K562 (cell line): ENCODE measurements around the gene DNASE2. TPM values are rescaled to one million over a fixed set of nuclear protein-coding genes. Genes with fewer than 3 reads are reported as not detected.

Source experiments
- ATF4 ChIP-seq: fragments of 450-650 bp; formaldehyde crosslinking; IDR thresholded peaks from 2 replicates; pipeline ENCODE4 v1.4.0; 2022; ENCODE audit warnings: mild to moderate bottlenecking, moderate library complexity
- ELF4 ChIP-seq: fragments of 450-650 bp; formaldehyde crosslinking; IDR thresholded peaks from 2 replicates; pipeline ENCODE4 v1.4.0; 2022; ENCODE audit warnings: missing genetic modification characterization
- HBP1 ChIP-seq: fragments of 450-650 bp; formaldehyde crosslinking; IDR thresholded peaks from 2 replicates; pipeline ENCODE4 v1.4.0; 2022; ENCODE audit warnings: missing genetic modification characterization
- HINFP ChIP-seq: fragments of 450-650 bp; conservative IDR thresholded peaks from 2 replicates; pipeline ENCODE4 v1.6.1; 2016; ENCODE audit warnings: missing genetic modification characterization, low read depth, mild to moderate bottlenecking, control low read depth, missing compliant biosample characterization
- IFI16 ChIP-seq: fragments of 250-450 bp; sonication (Bioruptor Pico); IDR thresholded peaks from 2 replicates; pipeline ENCODE4 v2.1.2; 2022; ENCODE audit warnings: mild to moderate bottlenecking, inconsistent platforms
- NFXL1 ChIP-seq: fragments of 450-650 bp; formaldehyde crosslinking; IDR thresholded peaks from 2 replicates; pipeline ENCODE4 v1.4.0; 2021; ENCODE audit warnings: mild to moderate bottlenecking
- PBX2 ChIP-seq, 2 experiments: IDR thresholded peaks in 1 of 2; conservative IDR thresholded peaks in 1 of 2; 2 replicates each; pipeline ENCODE4 v1.6.1; 2016; ENCODE audit warnings: low read depth in 2 of 2, mild to moderate bottlenecking in 1 of 2, missing compliant biosample characterization in 1 of 2, missing genetic modification characterization in 1 of 2, moderate library complexity in 1 of 2
- PTTG1 ChIP-seq: fragments of 450-650 bp; IDR thresholded peaks from 2 replicates; pipeline ENCODE4 v1.6.1; 2016; ENCODE audit warnings: low read depth, mild to moderate bottlenecking, missing genetic modification characterization, missing compliant biosample characterization
- TEAD2 ChIP-seq: fragments of 450-650 bp; IDR thresholded peaks from 2 replicates; pipeline ENCODE4 v1.6.1; 2016; ENCODE audit warnings: missing genetic modification characterization, control low read depth, missing compliant biosample characterization
- ZBTB12 ChIP-seq: fragments of 250-450 bp; sonication (Bioruptor Pico); IDR thresholded peaks from 2 replicates; pipeline ENCODE4 v1.4.0; 2020
- ZNF175 ChIP-seq: fragments of 200-800 bp; sonication (Bioruptor generic); IDR thresholded peaks from 2 replicates; pipeline ENCODE4 v1.6.1; 2016; ENCODE audit warnings: low read depth, mild to moderate bottlenecking, missing genetic modification characterization, missing compliant biosample characterization
- ZNF263 ChIP-seq: sonication (generic); formaldehyde crosslinking; IDR thresholded peaks from 2 replicates; pipeline ENCODE4 v1.8.0; 2022; ENCODE audit warnings: mild to moderate bottlenecking, missing genetic modification reagents, borderline replicate concordance
- ZNF444 ChIP-seq: fragments of 250-450 bp; sonication (Bioruptor Pico); IDR thresholded peaks from 2 replicates; pipeline ENCODE4 v1.4.0; 2020; ENCODE audit warnings: mild to moderate bottlenecking, moderate library complexity
- ZNF740 ChIP-seq, 3 experiments: fragments of 200-800 bp in 1 of 3; sonication (Bioruptor generic) in 1 of 3; sonication (generic) in 1 of 3; formaldehyde crosslinking in 1 of 3; IDR thresholded peaks; 2 replicates each; pipeline versions ENCODE4 v1.6.1 to v1.8.0; 2016 to 2022; ENCODE audit warnings: mild to moderate bottlenecking in 2 of 3, missing compliant biosample characterization in 2 of 3, missing genetic modification characterization in 2 of 3, missing genetic modification reagents in 1 of 3
- polyA plus RNA-seq, 8 experiments: library from polyadenylated mRNA; depleted of rRNA in 4 of 8; stranded (reverse) in 5 of 8; unstranded in 3 of 8; fragments of >200 nt; fragmentation: Nextera tagmentation in 2 of 8; fragmentation: Illumina TruSeq in 1 of 8; extraction: Ambion mirVana in 2 of 8; extraction: Trizol in 1 of 8; gene quantifications; 2 replicates each; pipeline versions ENCODE4 v1.2.1 to v1.2.3, GENCODE V29; 2011 to 2014; ENCODE audit warnings: inconsistent platforms in 1 of 8, missing spikeins in 1 of 8
- total RNA-seq, 7 experiments: library from RNA; depleted of rRNA in 6 of 7; stranded (reverse); fragments of >200 nt in 6 of 7; fragmentation: Illumina TruSeq in 2 of 7; extraction: Trizol in 2 of 7; gene quantifications; 2 replicates each; pipeline versions ENCODE4 v1.2.1 to v1.2.3, GENCODE V29; 2011 to 2021; ENCODE audit warnings: low replicate concordance in 1 of 7

Gene DNASE2
- total and polyA plus RNA-seq, 9 of the 15 experiments (the other 6 are each of a cell fraction or from before 2014, with no cell fraction given): 4.4 to 27.0 (median 20.2) TPM

- TF ChIP-seq HBP1 (CRISPR knock-in tag) (0 out of 2 replicates have a peak, but pooled peaks have one; percentile 39), IFI16 (CRISPR knock-in tag) (peak; percentile 72; the same call in 1 of the 2 replicates), ZNF263 (0 out of 2 replicates have a peak, but pooled peaks have one; percentile 27), NFXL1 (peak; percentile 68; the same call in 1 of the 2 replicates), ELF4 (CRISPR knock-in tag) (0 out of 2 replicates have a peak, but pooled peaks have one; percentile 24), ZNF740 (CRISPR knock-in tag; IDR thresholded peaks at IDR 0.05) (no peak), ZNF740 (tag; IDR thresholded peaks at IDR 0.05) (peak in 1 of 2 experiments; percentile 93; a peak in 2 of 4 replicates), PTTG1 (tag) (peak; percentile 84), ZNF444 (CRISPR knock-in tag) (peak; percentile 62; the same call in 1 of the 2 replicates), PBX2 (CRISPR knock-in tag; IDR thresholded peaks at IDR 0.05; ENCODE audit: low read depth) (no peak), PBX2 (tag; conservative IDR thresholded peaks at IDR 0.05; ENCODE audit: low read depth) (0 out of 2 replicates have a peak, but pooled peaks have one; percentile 32), ZBTB12 (CRISPR knock-in tag) (peak; percentile 49; the same call in 1 of the 2 replicates), ZNF175 (CRISPR knock-in tag) (0 out of 2 replicates have a peak, but pooled peaks have one; percentile 39), HINFP (peak; percentile 83), ATF4 (CRISPR knock-in tag) (peak; percentile 75), TEAD2 (tag) (peak; percentile 71; the same call in 1 of the 2 replicates)
These were observed 1.3 kb upstream of the DNASE2 start (continued) for GRCh38 chr19:12882589-12882988.
